ENCODE results near the gene FMN1.
A peak's percentile ranks its signal among the peaks of the same experiment; 100 is the strongest.

The FMN1 gene

DNA sequence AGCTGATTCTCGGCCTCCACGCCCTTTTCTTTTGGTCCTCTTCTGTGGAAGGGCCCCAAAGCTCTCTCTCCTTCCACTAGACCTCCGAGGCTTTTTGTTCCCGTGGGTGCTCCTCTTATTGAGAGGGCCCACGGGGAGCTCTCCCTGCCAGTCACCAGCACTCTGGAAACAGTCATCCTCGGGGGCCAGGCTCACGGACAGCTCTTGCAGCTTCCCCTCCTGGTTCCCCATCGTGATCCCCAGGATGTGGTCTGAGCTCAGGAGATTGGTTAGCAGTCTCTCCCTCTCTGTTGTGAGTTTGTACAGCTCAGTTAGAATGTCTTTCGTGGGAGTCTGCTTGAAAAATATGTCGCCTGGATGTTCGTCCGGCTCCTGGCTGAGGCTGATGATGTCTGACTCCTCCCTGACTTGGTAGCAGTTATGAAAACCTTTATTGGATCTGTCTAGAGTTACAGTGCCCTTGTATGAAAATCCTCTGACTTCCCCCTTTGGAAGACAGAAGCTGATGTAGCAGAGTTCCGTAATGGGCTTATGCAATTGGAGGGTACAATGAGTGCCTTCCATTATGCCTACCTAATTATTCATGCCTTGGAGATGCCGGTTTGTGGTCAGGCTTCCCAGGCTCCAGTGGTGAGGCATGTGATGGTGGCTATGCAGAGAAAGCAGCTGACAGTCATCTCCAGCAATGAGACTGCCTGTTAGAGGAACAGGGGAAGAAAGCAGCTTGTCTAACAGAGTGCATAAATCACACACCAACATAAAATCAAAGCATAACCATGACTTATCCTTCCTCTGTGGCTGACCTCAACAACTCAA lies 40.0 kb downstream of the FMN1 start:
- DNase-seq, result peak; percentile 1 to 64

GRCh38 chr15:33153548-33153947 lies 41.0 kb downstream of the FMN1 start:
- DNase-seq, result no peak

DNA sequence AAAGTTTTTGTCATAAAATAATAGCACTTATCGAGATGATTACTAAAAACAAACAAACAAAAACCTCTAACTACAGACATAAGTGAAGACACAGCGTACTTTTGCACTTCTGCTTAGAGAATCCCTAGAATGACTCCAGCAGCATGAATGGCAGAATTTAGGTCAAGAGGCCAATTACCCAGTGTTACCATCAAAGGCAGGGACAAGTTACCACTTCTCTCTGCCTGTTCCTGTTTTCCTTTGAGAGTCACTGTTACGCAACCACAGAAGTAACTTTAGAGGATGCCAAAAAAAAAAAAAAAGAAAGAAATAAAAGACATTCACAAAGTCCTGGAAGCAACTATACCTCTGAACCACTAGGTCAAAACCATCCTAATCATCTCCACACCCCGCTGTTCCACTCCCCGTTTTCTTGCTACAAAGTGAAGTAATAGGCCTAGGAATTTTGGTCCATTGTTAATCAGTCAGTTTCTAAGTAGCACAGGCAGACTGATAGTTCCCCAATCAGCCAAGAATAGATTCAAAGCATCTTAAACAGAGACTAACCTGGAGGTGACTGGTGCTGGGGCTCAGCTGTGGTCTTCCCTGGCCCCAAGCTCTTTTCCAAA lies 41.9 kb downstream of the FMN1 start:
- DNase-seq, result peak in 1 of 2 donors; percentile 31

DNA sequence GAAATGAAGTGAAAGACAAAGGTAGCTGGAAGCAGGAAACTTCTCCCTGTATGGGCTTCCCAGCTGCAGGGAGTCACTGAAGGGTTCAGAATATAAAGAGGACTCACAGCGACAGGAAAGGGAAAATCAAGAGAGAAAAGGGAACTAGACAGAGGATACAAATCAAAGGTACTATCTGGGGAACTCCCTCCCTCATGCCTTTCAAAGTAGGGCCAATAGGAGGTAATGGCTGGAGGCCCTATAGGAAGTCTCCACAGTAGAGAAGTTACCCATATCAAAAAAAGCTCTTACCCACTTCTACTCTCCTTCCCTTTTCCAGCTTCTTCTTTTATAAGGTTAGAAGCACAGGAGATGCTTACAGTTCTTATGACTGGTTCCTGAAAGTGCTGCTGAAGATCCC lies 43.5 kb downstream of the FMN1 start:
- peak in 1 of 2 donors; percentile 22 for DNase-seq

- DNase-seq, result no peak
Observed at GRCh38 chr15:33150431-33150941, 44.0 kb downstream of the FMN1 start.

DNA sequence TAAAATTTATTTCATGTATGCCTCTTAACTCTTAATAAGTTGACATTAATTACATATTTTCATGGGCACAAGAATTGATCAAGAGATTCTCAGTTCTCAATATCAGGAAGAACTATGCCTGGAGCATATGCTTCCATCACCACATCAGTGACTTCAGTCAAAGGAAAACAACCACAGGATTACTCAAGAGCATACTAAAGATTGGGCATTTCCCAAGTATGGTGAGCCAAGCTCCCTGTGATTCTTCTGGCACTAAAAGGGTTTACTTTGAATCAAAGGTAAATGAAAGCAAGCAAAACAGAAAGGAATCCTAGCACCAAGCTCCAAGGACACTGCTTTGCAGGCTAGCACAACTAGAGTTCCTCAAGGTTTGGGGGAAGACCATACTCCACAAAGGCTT lies 44.6 kb downstream of the FMN1 start:
- no peak for DNase-seq

GRCh38 chr15:33148129-33148751 lies 46.3 kb downstream of the FMN1 start:
- no peak for DNase-seq

- no peak for DNase-seq
Observed at GRCh38 chr15:33146051-33146450, 48.5 kb downstream of the FMN1 start.

DNA sequence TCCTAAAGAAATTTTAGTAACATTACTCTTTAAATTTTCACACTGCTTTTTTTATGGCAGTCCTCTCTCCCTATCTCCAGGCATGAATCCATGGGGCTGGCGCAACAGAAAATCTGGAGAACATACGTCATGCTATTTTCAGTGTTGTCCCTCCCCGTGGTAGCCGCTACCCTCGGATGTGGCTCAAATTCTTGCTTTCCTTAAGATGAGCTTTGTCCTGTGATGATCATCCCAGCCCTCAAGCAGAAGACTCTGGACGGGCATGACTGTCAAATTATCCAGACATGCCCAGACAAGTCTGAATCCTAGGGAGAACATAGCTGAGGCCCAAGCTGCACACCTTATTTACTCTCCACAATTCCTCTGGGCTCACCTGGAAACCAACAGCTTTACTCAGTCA lies 49.1 kb downstream of the FMN1 start:
- DNase-seq, result no peak

DNA sequence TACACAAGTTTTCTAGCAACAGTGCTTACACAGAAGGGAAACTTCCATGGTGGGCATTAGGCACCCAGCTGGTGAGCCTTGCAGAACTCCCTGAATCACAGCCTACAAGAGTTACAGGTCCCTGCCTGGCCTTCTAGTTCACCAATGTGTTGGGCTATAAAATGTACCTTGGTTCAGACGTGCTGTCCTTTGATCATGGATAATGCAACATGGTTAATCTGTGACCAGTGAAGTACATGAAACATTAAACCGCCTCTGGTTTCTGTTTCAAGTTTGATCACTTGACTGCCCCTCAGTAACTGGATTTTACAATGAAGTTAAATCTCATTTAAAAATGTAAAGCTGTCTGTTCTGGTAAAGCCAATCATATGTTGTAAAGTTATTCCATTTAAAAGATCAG lies 51.8 kb downstream of the FMN1 start:
- DNase-seq, result no peak

DNA sequence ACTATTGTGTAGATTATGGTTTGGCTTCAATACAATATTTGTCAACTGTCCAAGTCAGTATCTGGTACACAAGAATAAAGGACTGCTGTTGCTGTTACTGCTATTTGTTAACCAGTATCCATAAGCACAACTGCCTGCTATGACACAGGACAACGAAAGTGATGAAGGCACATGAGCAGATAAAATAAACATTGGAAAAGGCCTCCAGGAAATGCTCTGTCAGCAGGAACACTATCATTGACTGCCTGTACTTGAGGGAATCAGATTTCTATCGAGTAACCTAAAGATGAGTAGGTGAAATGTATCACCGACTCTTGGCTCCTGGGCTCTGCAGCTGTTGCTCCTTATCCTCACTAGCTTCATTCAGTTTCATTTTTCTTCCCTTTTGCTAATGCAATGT lies 56.5 kb downstream of the FMN1 start:
- DNase-seq, result no peak

DNA sequence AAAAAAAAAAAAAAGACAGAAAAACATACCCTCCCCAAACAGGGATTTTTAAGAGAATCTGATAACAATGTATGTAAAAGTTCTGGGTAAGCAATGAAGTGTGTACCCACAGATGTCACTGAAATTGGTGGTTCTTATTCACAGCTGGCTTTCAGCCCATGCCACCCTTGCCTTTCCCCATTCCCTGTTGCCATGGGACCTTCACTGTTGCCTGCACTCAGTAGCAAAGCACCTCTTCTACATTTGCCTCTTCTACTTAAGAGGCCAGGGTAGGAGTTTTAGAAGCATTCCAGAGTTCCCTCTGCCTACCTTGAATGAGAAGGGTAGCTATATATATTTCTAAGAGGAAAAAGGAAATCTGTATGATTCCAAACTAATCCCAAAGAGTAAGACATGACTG lies 57.4 kb downstream of the FMN1 start:
- no peak for DNase-seq

DNA sequence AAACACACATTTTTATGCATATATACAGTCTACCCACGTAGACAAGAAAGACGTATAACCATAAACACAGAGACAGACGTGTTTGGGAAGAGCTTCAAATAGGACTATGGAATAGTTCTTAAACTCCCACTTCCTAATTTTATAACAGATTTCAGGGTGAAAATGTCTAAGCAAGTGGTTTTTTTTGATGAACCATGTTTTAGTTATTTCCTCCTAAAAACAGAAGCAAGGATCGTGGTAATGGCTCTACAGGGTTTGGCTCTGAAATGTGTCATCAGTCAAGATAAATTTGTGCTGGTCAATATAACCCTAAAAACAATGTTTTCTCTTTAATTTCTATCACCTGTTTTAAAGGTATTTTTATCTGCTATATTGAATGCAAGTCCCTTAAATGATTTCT lies 58.2 kb downstream of the FMN1 start:
- no peak for DNase-seq

- no peak for DNase-seq
Observed at GRCh38 chr15:33135355-33135781, 59.1 kb downstream of the FMN1 start.

DNA sequence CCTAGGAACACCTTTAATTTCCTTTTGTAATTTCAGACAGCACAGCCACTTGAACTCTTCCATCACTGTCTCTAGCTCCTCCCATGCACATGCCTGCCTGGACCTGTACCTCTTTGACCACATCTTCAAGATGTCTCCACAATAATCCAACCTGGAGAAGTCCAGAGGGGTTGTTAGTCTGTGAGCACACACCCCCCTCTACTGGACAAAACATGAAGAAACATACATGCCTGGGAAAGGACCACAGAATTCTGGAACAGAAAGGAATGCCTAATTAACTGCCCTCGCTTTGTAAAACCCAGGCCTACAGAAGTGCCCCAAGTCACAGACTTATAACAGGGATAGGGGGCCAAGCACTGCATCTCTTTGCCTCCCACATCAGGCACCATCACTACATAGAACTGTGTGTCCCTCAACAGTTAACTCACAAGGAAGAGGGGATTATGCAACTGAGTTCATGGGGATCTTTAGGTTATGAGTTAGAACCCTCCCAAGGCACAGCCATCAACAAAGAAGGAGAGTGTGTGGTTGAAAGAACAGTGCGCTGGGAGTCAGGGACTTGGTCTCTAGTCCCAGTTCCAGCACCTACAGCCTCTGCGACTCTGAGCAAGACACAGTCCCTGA lies 61.7 kb downstream of the FMN1 start:
- DNase-seq, result peak in 1 of 2 donors; percentile 22

DNA sequence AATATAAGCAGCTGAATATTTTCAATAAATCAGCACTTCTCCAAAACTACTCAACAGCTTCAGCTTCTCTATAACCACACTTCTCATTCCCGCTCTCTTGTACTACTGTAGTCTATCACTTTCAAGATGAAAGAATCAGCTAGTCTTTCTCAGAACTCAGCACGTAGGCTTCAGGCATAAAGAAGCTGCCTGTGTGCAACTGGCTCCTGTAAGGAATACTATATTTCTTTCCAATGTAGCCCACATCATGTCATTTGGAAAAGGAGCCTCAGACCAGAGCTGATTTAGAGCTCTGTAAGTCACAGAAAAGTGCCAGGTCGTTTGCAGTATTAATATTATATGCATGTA lies 62.3 kb downstream of the FMN1 start:
- DNase-seq, result no peak

DNA sequence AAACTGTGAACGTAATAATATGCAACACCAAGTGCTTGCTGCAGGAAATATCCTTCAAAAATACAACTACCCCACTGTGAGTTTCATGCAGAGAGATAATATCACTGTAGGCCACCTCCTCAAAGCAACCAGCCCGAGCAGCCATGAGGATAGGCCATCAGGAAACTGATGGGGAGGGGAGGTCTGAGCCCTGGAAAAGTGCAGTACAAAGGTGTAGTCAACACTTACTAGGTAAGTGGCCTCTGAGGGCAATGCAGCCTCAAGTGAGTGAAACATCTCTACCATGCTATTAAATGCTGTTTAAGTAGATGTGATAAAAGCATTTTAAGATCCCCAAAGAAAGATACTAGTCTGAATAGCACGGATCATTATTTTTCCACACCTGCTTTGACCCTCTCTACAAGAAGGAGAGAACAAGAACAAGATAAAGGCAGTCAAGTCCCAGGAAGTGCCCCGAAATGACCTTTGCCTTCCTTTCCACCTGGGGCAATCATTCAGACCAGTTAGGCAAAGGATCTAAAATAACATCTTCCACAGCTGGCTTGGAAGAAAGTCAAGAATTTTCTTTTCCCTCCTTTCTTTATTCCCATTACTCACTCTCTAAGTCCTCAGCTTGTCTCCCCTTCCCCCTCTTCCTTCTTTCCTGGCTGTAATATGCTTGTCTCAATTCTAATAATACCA lies 62.8 kb downstream of the FMN1 start:
- no peak for DNase-seq

DNA sequence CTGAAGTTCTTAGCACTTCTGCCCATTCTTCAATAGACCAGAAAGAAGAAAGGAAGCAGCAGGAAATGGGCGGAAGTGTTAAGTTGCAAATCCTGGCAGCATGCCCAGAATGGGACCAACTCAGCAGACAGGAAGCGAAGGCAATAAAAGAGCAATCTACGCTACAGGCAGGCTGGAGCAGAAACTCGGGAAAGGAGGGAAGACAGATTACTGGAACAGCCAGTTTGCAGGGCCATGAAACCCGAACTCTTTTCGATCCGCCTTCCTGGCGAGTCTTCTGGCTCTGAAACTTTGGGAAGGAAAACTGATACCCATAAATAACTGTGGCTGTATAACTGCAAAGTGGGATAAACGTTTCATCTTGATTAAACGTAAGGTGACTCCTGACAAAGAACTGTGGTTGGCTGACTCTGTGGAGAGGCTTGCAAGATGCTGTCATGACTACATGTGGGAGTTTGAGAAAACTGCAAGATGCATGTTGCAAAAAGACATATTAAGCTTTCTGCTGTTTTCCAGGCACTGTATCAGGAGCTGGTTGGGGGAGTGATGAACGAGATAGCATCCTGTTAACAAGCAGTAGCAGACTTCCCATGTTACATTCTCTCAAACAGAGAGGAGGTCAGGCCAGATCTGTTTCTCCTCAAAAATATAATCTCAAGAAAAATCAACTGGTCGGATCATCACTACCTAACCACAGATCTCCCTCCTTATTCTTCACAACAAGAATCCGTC lies 67.8 kb downstream of the FMN1 start:
- DNase-seq, result peak; percentile 69 to 70

DNA sequence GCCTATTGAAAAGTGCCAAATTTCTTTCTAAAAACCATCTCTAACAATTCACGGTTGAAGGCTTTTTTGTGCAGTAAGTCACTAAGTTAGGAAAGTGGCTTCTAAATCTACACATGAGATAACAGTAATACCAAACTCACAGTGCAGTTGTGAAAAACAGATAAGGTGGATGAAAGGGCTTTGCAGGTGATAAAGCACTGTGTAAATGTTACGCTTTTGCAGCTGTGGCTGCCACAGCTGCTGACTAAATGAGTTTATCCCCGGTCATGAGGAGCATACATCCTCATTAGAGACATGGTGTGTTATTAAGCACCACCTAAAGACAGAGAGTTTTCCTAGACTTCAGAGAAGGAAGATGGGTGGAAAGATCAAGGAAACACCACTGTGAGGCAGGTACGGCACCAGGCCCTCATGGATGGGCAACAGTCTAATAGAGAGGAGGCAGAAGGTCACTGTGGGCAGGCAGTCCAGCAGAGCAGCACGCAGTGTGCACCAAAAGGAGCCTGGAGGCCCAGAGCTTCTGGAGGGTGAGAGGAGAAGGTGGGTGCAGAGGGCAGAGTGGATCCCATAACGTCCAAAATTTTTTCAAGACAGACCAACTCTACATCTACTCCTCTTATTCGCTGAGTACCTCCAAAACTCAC lies 68.5 kb downstream of the FMN1 start:
- DNase-seq, result no peak

- no peak for DNase-seq
Observed at GRCh38 chr15:33124811-33125210, 69.7 kb downstream of the FMN1 start.

DNA sequence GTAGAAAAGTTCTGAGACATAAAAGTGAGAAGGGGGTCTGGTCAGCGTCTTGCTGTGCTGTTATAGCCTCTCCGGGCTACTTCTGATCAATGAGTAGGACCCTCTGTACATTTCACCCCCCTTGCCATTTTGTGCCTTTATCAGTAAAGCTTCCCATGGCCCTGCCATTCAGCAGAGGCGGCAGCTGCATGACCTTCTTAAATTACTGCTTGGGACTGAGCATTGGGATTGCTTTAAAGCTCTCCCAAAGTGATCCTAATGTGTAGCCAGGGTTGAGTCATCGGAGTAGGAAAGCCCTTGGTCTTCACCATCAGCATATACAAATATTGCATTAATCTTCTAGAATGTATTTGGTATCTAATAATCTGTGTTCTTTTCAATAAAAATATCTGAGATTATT lies 70.2 kb downstream of the FMN1 start:
- DNase-seq, result no peak

- no peak for DNase-seq
Observed at GRCh38 chr15:33119865-33120264, 74.6 kb downstream of the FMN1 start.

Measured in CD4-positive, alpha-beta T cell treated with Interleukin-4 for 1 hour (primary cell).